GM23248 (cell line): ENCODE data around the gene KDM3B.

Source experiments
- EZH2 ChIP-seq: fragments of 200-600 bp; sonication (generic); IDR thresholded peaks from 2 replicates; pipeline ENCODE4 v1.6.1; 2018; ENCODE audit warnings: antibody characterized with exemption, mild to moderate bottlenecking; ENCODE audit not compliant: insufficient read depth, poor library complexity, severe bottlenecking
- EZH2phosphoT487 ChIP-seq: fragments of 200-600 bp; sonication (generic); IDR thresholded peaks from 2 replicates; pipeline ENCODE4 v1.6.1; 2018; ENCODE audit warnings: antibody characterized with exemption, moderate library complexity, mild to moderate bottlenecking, low read depth; ENCODE audit not compliant: insufficient read depth

GRCh38 chr5:138354387-138354786 lies 1.9 kb downstream of the KDM3B start:
- TF ChIP-seq EZH2phosphoT487 (no peak), EZH2 (no peak)
